Glomerular visceral epithelial cell (primary cell): ENCODE results near the gene ITGA11.
A peak's percentile ranks its signal among the peaks of the same experiment; 100 is the strongest.

Source experiments
- DNase-seq: peaks from one replicate; pipeline ENCODE4 v3.0.0-alpha.2; 2016; ENCODE audit errors: extremely low spot score

The ITGA11 gene

GRCh38 chr15:68265674-68266073 is 166.3 kb downstream of the ITGA11 start:
- no peak for DNase-seq

GRCh38 chr15:68265081-68265480 is 166.9 kb downstream of the ITGA11 start:
- no peak for DNase-seq

- DNase-seq: no peak
These were observed 167.7 kb downstream of the ITGA11 start for GRCh38 chr15:68264282-68264681.

- DNase-seq: no peak
These were observed 169.2 kb downstream of the ITGA11 start for GRCh38 chr15:68262514-68263356.

- no peak for DNase-seq
These were observed 170.0 kb downstream of the ITGA11 start for GRCh38 chr15:68261980-68262379.

GRCh38 chr15:68261241-68261640 is 170.7 kb downstream of the ITGA11 start:
- DNase-seq: no peak

GRCh38 chr15:68259883-68260282 is 172.1 kb downstream of the ITGA11 start:
- no peak for DNase-seq

GRCh38 chr15:68258692-68259091 is 173.3 kb downstream of the ITGA11 start:
- no peak for DNase-seq

- DNase-seq: peak; percentile 53
These were observed 175.1 kb downstream of the ITGA11 start for GRCh38 chr15:68256675-68257450.

- DNase-seq: peak; percentile 73
These were observed 178.9 kb downstream of the ITGA11 start for GRCh38 chr15:68252925-68253534.

- DNase-seq: no peak
These were observed 182.8 kb downstream of the ITGA11 start for GRCh38 chr15:68249058-68249713.
